T-cell (primary cell): ENCODE measurements around the gene CEP41. TPM values are rescaled to one million over a fixed set of nuclear protein-coding genes. Genes with fewer than 3 reads are reported as not detected.
A peak's percentile ranks its signal among the peaks of the same experiment; 100 is the strongest.

Experiments
- ATAC-seq, 4 experiments: fragments of 200-7000 bp in 3 of 4; fragments of 150-1000 bp in 1 of 4; cut with Tn5 transposase; replicated peaks in 1 of 4; 1 replicate in 3 of 4; 2 replicates in 1 of 4; pipeline ENCODE4 v1.10.0; 2021; ENCODE audit warnings: moderate library complexity in 3 of 4, mild to moderate bottlenecking in 2 of 4, moderate number of reproducible peaks in 1 of 4
- CTCF ChIA-PET, 2 donors: fragments of 300-600 bp; sonication (Branson Sonifier 250); formaldehyde crosslinking; loops; one replicate each; lab custom pipeline; 2022; ENCODE audit warnings: antibody characterized with exemption in 2 of 2; lab: Charles Lee
- POLR2A ChIA-PET, 2 donors: fragments of 300-600 bp; sonication (Branson Sonifier 250); formaldehyde crosslinking; loops; one replicate each; lab custom pipeline; 2022; ENCODE audit warnings: antibody characterized with exemption in 2 of 2; lab: Charles Lee
- DNase-seq, 35 experiments: peaks; one replicate each; pipeline versions ENCODE4 v3.0.0 to v3.0.0-alpha.2; 2013 to 2023
- H3K27ac ChIP-seq: one replicate; pipeline ENCODE4 v1.5.1; 2013; ENCODE audit warnings: low read length
- H3K27me3 ChIP-seq, 2 experiments: replicated peaks in 1 of 2; 1 replicate in 1 of 2; 2 replicates in 1 of 2; pipeline versions ENCODE4 v1.6.1 to v1.7.0; 2013; ENCODE audit warnings: low read length in 1 of 2, mixed read lengths in 1 of 2; ENCODE audit not compliant: control insufficient read depth in 2 of 2, insufficient read depth in 2 of 2; ENCODE audit errors: extremely low read depth in 1 of 2
- H3K36me3 ChIP-seq, 2 donors: 1 replicate in 1 of 2; 2 replicates in 1 of 2; pipeline versions ENCODE4 v1.6.1 to v1.7.0; 2013; ENCODE audit warnings: low read length in 1 of 2; ENCODE audit not compliant: control insufficient read depth in 2 of 2, insufficient read depth in 1 of 2; ENCODE audit errors: extremely low read depth in 1 of 2
- H3K4me1 ChIP-seq, 2 experiments: 1 replicate in 1 of 2; 2 replicates in 1 of 2; pipeline versions ENCODE4 v1.6.1 to v1.7.0; 2013; ENCODE audit warnings: low read length in 2 of 2, mixed read lengths in 1 of 2; ENCODE audit not compliant: insufficient read depth in 2 of 2, control insufficient read depth in 1 of 2; ENCODE audit errors: extremely low read depth in 1 of 2
- H3K4me3 ChIP-seq, 2 donors: 1 replicate in 1 of 2; 2 replicates in 1 of 2; pipeline versions ENCODE4 v1.5.1 to v1.7.0; 2013; ENCODE audit warnings: mild to moderate bottlenecking in 2 of 2, low read length in 1 of 2, moderate library complexity in 1 of 2; ENCODE audit not compliant: control insufficient read depth in 1 of 2; ENCODE audit errors: extremely low read depth in 1 of 2
- H3K9me3 ChIP-seq: 2 replicates; pipeline ENCODE4 v1.7.0; 2013
- H3K27ac Mint-ChIP-seq, 2 donors: one replicate each; pipeline ENCODE4 v1.8.0; 2020 to 2021; ENCODE audit warnings: mild to moderate bottlenecking in 2 of 2, mixed read lengths in 2 of 2
- H3K27me3 Mint-ChIP-seq, 2 donors: one replicate each; pipeline ENCODE4 v1.8.0; 2021 to 2022; ENCODE audit warnings: mixed read lengths in 2 of 2
- H3K36me3 Mint-ChIP-seq: one replicate; pipeline ENCODE4 v1.8.0; 2021; ENCODE audit warnings: mixed read lengths
- H3K4me1 Mint-ChIP-seq, 3 donors: one replicate each; pipeline ENCODE4 v1.8.0; 2020 to 2022; ENCODE audit warnings: mixed read lengths in 3 of 3, mild to moderate bottlenecking in 1 of 3
- H3K4me3 Mint-ChIP-seq, 3 donors: one replicate each; pipeline ENCODE4 v1.8.0; 2020 to 2022; ENCODE audit warnings: mild to moderate bottlenecking in 3 of 3, mixed read lengths in 3 of 3, moderate library complexity in 3 of 3
- H3K9me3 Mint-ChIP-seq, 3 donors: one replicate each; pipeline ENCODE4 v1.8.0; 2020 to 2022; ENCODE audit warnings: mixed read lengths in 3 of 3
- WGBS: methylation state at CpG from one replicate; pipeline ENCODE4 v1.1.5; 2013; ENCODE audit warnings: missing lambda C conversion rate; ENCODE audit not compliant: insufficient coverage; 5-methylcytosine and 5-hydroxymethylcytosine counted together
- total RNA-seq, 35 experiments: library from RNA in 6 of 35; stranded (reverse) in 6 of 35; fragments of 120-200 nt in 1 of 35; gene quantifications; one replicate each; pipeline versions ENCODE4 v1.2.1 to v1.2.4 and lab custom pipeline; 2013 to 2026

CEP41 gene
- total RNA-seq, 5 donors from 2014 or later (not counting 1 experiment from before 2014, with no cell fraction given): 6.3 to 13.6 (median 9.2) TPM

DNA sequence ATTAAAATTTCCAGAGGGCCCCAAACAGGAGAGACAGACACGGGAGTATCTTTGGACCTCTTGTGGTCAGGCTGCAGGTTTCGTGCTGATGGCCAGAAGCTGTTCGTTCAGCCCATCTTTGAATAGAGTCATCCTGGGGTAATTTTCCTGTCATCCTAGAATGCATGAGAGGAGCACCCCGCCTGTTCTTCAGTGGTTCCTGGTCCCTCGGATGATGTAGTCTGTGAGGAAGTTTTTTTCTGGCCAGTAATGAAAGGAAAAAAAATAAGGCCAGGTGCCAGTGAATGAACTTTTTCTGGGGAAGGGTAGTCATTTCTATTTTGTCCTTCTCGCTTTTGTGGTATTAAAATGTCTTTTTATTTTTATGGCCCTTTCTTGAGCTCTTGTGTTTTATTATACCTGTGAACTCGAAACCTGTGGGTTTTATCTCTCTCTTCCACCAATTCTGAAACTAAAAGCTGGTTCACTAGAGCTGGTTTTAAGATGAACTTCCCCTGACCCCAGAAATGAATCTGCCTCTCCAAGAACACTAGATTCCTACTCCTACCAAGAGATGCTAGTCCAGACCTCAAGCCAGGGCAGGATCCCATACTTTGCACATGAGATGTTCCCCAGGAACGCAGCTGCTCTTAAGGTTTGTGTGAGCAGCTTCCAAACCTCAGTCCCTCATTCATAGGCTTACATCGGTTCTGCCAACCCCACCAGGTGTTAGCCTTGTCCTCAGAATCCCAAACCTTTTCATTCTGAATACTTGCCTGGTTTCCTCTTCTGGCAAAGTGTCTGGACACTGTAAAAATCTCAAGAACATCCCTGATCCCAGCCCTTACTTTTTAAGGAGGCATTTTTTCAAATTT is 35.7 kb upstream of the CEP41 start:
- WGBS: 83% methylated on average over 6 of the region's 9 CpGs
- H3K9me3 Mint-ChIP-seq: peaks cover 0 to 2% (median 0%) of the 10 kb centered on the region in 3 donors
- peaks cover 2 to 9% (median 5%) of the 10 kb centered on the region in 3 donors for H3K4me1 Mint-ChIP-seq
- H3K27me3 Mint-ChIP-seq: peaks cover 0 to 14% of the 10 kb centered on the region in 2 donors
- H3K27ac Mint-ChIP-seq: no peak overlapping the region
- Histone ChIP-seq H3K4me3 (no peak overlapping the region), H3K4me1 (no peaks in the 10 kb centered on the region), H3K27me3 (peaks cover 0 to 10% of the 10 kb centered on the region in 2 experiments), H3K36me3 (no peaks in the 10 kb centered on the region), H3K9me3 (no peaks in the 10 kb centered on the region), H3K27ac (no peak overlapping the region)
- no peaks in the 10 kb centered on the region for H3K36me3 Mint-ChIP-seq
- ATAC-seq (no peak), DNase-seq (no peak)
- no peak overlapping the region for H3K4me3 Mint-ChIP-seq
- ChIA-PET POLR2A (no interaction called here), CTCF (interaction anchor here in 1 of 2 donors (0.6 to 0.8 kb wide), 2 partner anchors 311 to 647 kb away, joined by 3 to 5 read pairs; no protein-coding TSS in a partner anchor)

GRCh38 chr7:130475776-130476175 is 35.0 kb upstream of the CEP41 start:
- ChIA-PET POLR2A (no interaction called here), CTCF (no interaction called here)
- Mint-ChIP-seq H3K27me3 (peaks cover 0 to 17% of the 10 kb centered on the region in 2 donors), H3K36me3 (no peaks in the 10 kb centered on the region), H3K4me1 (peaks cover 2 to 9% (median 5%) of the 10 kb centered on the region in 3 donors), H3K4me3 (no peak overlapping the region), H3K27ac (no peak overlapping the region), H3K9me3 (peaks cover 0 to 2% (median 0%) of the 10 kb centered on the region in 3 donors)
- no peaks in the 10 kb centered on the region for H3K36me3 ChIP-seq
- H3K9me3 ChIP-seq: no peaks in the 10 kb centered on the region
- DNase-seq (no peak), ATAC-seq (no peak)
- no peak overlapping the region for H3K4me3 ChIP-seq
- no peaks in the 10 kb centered on the region for H3K4me1 ChIP-seq
- H3K27me3 ChIP-seq: peaks cover 0 to 12% of the 10 kb centered on the region in 2 experiments
- H3K27ac ChIP-seq: no peak overlapping the region
- 88% methylated on average over 4 of the region's 7 CpGs for WGBS

GRCh38 chr7:130473876-130474275 is 33.1 kb upstream of the CEP41 start:
- Mint-ChIP-seq H3K36me3 (no peaks in the 10 kb centered on the region), H3K4me3 (no peak overlapping the region), H3K27ac (no peak overlapping the region), H3K27me3 (peaks cover 0 to 17% of the 10 kb centered on the region in 2 donors), H3K9me3 (peaks cover 0 to 2% (median 0%) of the 10 kb centered on the region in 3 donors), H3K4me1 (peaks cover 2 to 15% (median 5%) of the 10 kb centered on the region in 3 donors)
- Histone ChIP-seq H3K4me1 (no peaks in the 10 kb centered on the region), H3K36me3 (no peaks in the 10 kb centered on the region), H3K27ac (no peak overlapping the region), H3K4me3 (no peak overlapping the region), H3K27me3 (peaks cover 0 to 7% of the 10 kb centered on the region in 2 experiments), H3K9me3 (no peaks in the 10 kb centered on the region)
- DNase-seq (no peak), ATAC-seq (no peak)
- ChIA-PET CTCF (interaction anchor here in 1 of 2 donors (0.6 to 1.0 kb wide), 2 partner anchors 11 to 927 kb away, joined by 3 read pairs; no protein-coding TSS in a partner anchor), POLR2A (no interaction called here)
- 92% methylated on average over 2 of the region's 4 CpGs for WGBS

GRCh38 chr7:130473289-130473688 is 32.5 kb upstream of the CEP41 start:
- ATAC-seq: no peak
- no peak overlapping the region for H3K27ac Mint-ChIP-seq
- H3K4me3 ChIP-seq: no peak overlapping the region
- H3K27me3 ChIP-seq: peaks cover 0 to 7% of the 10 kb centered on the region in 2 experiments
- H3K36me3 ChIP-seq: no peaks in the 10 kb centered on the region
- no peak for DNase-seq
- H3K27ac ChIP-seq: no peak overlapping the region
- H3K4me3 Mint-ChIP-seq: no peak overlapping the region
- H3K9me3 Mint-ChIP-seq: peaks cover 0 to 2% (median 0%) of the 10 kb centered on the region in 3 donors
- no peaks in the 10 kb centered on the region for H3K9me3 ChIP-seq
- H3K4me1 ChIP-seq: no peaks in the 10 kb centered on the region
- ChIA-PET CTCF (interaction anchor here in 1 of 2 donors (0.6 to 1.0 kb wide), 2 partner anchors 11 to 926 kb away, joined by 3 read pairs; no protein-coding TSS in a partner anchor), POLR2A (no interaction called here)
- no peaks in the 10 kb centered on the region for H3K36me3 Mint-ChIP-seq
- H3K4me1 Mint-ChIP-seq: peaks cover 2 to 15% (median 5%) of the 10 kb centered on the region in 3 donors
- H3K27me3 Mint-ChIP-seq: peaks cover 0 to 19% of the 10 kb centered on the region in 2 donors

GRCh38 chr7:130471974-130472373 is 31.2 kb upstream of the CEP41 start:
- H3K27me3 ChIP-seq: peaks cover 0 to 7% of the 10 kb centered on the region in 2 experiments
- DNase-seq (no peak), ATAC-seq (no peak)
- ChIA-PET POLR2A (interaction anchor here (0.6 to 0.7 kb wide), 2 partner anchors 18 to 132 kb away, joined by 4 to 8 read pairs; no protein-coding TSS in a partner anchor), CTCF (interaction anchor here (0.5 to 0.7 kb wide), 2 partner anchors 323 to 398 kb away, joined by 3 read pairs; no protein-coding TSS in a partner anchor)
- peak overlapping the region in 1 of 2 donors; percentile 53 for H3K27ac Mint-ChIP-seq
- no peak overlapping the region for H3K27ac ChIP-seq
- WGBS: 100% methylated on average over 1 of the region's 2 CpGs
- H3K4me1 ChIP-seq: no peaks in the 10 kb centered on the region
- no peak overlapping the region for H3K4me3 ChIP-seq
- no peaks in the 10 kb centered on the region for H3K36me3 Mint-ChIP-seq
- no peaks in the 10 kb centered on the region for H3K9me3 ChIP-seq
- peaks cover 0 to 19% of the 10 kb centered on the region in 2 donors for H3K27me3 Mint-ChIP-seq
- H3K4me3 Mint-ChIP-seq: no peak overlapping the region
- H3K9me3 Mint-ChIP-seq: no peaks in the 10 kb centered on the region
- peaks cover 2 to 15% (median 5%) of the 10 kb centered on the region in 3 donors for H3K4me1 Mint-ChIP-seq
- no peaks in the 10 kb centered on the region for H3K36me3 ChIP-seq

DNA sequence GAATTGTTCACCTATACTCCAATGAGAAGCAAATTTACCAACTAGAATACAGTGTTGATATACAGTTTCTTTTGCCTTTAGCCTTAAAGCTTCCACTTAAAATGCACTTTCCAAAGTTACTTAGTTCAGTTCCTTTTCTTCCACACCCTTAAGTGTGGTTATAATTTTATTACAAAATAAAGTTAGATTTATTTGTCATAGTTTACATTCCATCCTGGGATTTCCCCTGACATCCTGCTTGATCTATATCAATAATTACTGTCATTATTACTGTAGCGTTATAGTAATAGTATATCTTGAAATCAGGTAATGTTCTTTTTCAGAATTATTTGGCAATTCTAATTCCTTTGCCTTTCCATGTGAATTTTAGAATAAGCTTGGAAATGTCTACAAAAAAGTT is 27.8 kb upstream of the CEP41 start:
- H3K27me3 ChIP-seq: peaks cover 0 to 2% of the 10 kb centered on the region in 2 experiments
- H3K4me1 ChIP-seq: no peaks in the 10 kb centered on the region
- no peaks in the 10 kb centered on the region for H3K9me3 ChIP-seq
- Mint-ChIP-seq H3K4me1 (peaks cover 2 to 19% (median 6%) of the 10 kb centered on the region in 3 donors), H3K27me3 (peaks cover 0 to 16% of the 10 kb centered on the region in 2 donors), H3K27ac (no peak overlapping the region), H3K36me3 (no peaks in the 10 kb centered on the region), H3K9me3 (peaks cover 0 to 4% (median 0%) of the 10 kb centered on the region in 3 donors), H3K4me3 (no peak overlapping the region)
- no peak overlapping the region for H3K4me3 ChIP-seq
- H3K27ac ChIP-seq: no peak overlapping the region
- WGBS: no CpG with 5 or more reads among the region's 1 CpG
- CTCF ChIA-PET: interaction anchor here in 1 of 2 donors (0.6 kb wide), 1 partner anchor 289 kb away, joined by 3 read pairs; no protein-coding TSS in a partner anchor
- ATAC-seq (no peak), DNase-seq (no peak)
- POLR2A ChIA-PET: interaction anchor here in 1 of 2 donors (0.7 kb wide), 1 partner anchor 35 kb away, joined by 3 read pairs; no protein-coding TSS in a partner anchor
- H3K36me3 ChIP-seq: no peaks in the 10 kb centered on the region
